Measurements from ENCODE around the gene KRT23. TPM values are rescaled to one million over a fixed set of nuclear protein-coding genes. Genes with fewer than 3 reads are reported as not detected.

KRT23 gene
- total RNA-seq, 1 experiment from 2014 or later: not detected

- WGBS (ENCODE audit: extremely low coverage, insufficient read length, low lambda C conversion rate): no CpG with 5 or more reads among the region's 2 CpGs
- H3K27ac Mint-ChIP-seq: peak overlapping the region in 1 of 3 experiments; percentile 68; a peak in 1 of 7 replicates
- H2BK20ac ChIP-seq (ENCODE audit: low read depth, low read length, poor library complexity, severe bottlenecking): no peak overlapping the region
- H2BK12ac ChIP-seq (ENCODE audit: insufficient read length, low read depth, low read length): no peak overlapping the region
- no peak for TF ChIP-seq CTCF (conservative IDR thresholded peaks at IDR 0.05)
- no peak overlapping the region for H2BK120ac ChIP-seq (ENCODE audit: low read depth, low read length, poor library complexity, severe bottlenecking)
- no peaks in the 10 kb centered on the region for H3K79me2 ChIP-seq (ENCODE audit: insufficient read depth, low read length)
- H4K91ac ChIP-seq (ENCODE audit: insufficient read length, low read depth, low read length): no peak overlapping the region
- H3K27me3 Mint-ChIP-seq (ENCODE audit: low read depth): no peaks in the 10 kb centered on the region; the same call in 1 of the 2 replicates
- no peaks in the 10 kb centered on the region for H3K27me3 ChIP-seq (ENCODE audit: insufficient read depth, low read length)
- H3K56ac ChIP-seq (ENCODE audit: insufficient read length, low read depth, low read length): no peak overlapping the region
- H3K36me3 Mint-ChIP-seq (ENCODE audit: insufficient read depth in 1 of 3, low read depth in 3 of 3): no peaks in the 10 kb centered on the region
- no peak overlapping the region for H3K4ac ChIP-seq (ENCODE audit: low read depth, low read length)
- H3K23ac ChIP-seq (ENCODE audit: insufficient read length, low read depth, low read length): no peak overlapping the region
- no peak overlapping the region for H4K5ac ChIP-seq (ENCODE audit: insufficient read length, low read depth, low read length)
- no peaks in the 10 kb centered on the region for H3K79me1 ChIP-seq (ENCODE audit: insufficient read depth, low read depth, low read length, poor library complexity, severe bottlenecking)
- no peak overlapping the region for H4K8ac ChIP-seq (replicated peaks; ENCODE audit: insufficient read length, low read depth, low read length)
- no peak for DNase-seq
- no peak overlapping the region for H2AK5ac ChIP-seq (ENCODE audit: insufficient read length, low read length)
- no peak overlapping the region for H3K4me2 ChIP-seq (ENCODE audit: insufficient read depth, insufficient read length, low read length)
- no peak overlapping the region for H2AFZ ChIP-seq (ENCODE audit: low read length)
- H2BK5ac ChIP-seq (ENCODE audit: insufficient read length, low read length): no peak overlapping the region
- H3K4me1 Mint-ChIP-seq: peaks cover 0 to 9% of the 10 kb centered on the region in 2 experiments; a peak in 3 of 4 replicates
- no peak overlapping the region for H3T11ph ChIP-seq (ENCODE audit: low read length)
- H4K20me1 ChIP-seq (ENCODE audit: control insufficient read depth, insufficient read depth, insufficient read length): no peaks in the 10 kb centered on the region
- H3K9me3 ChIP-seq (ENCODE audit: control insufficient read depth, low read depth, low read length): no peaks in the 10 kb centered on the region
- H3K23me2 ChIP-seq (ENCODE audit: insufficient read length, low read depth, low read length, poor library complexity, severe bottlenecking): no peaks in the 10 kb centered on the region
- no peaks in the 10 kb centered on the region for H3K9me3 Mint-ChIP-seq
- no peak overlapping the region for H3K9ac ChIP-seq (ENCODE audit: extremely low read depth, insufficient read length, low read length)
- no peak overlapping the region for H3K27ac ChIP-seq (ENCODE audit: insufficient read length, low read depth, low read length)
- H2BK15ac ChIP-seq (ENCODE audit: low read depth, low read length): no peak overlapping the region
- no peak overlapping the region for H3K14ac ChIP-seq (ENCODE audit: insufficient read depth, low read length)
- H3K4me1 ChIP-seq (ENCODE audit: insufficient read depth, low read length): no peaks in the 10 kb centered on the region
- H3K18ac ChIP-seq (ENCODE audit: insufficient read length, low read depth, low read length): no peak overlapping the region
- no peak overlapping the region for H3K4me3 Mint-ChIP-seq
Measured at GRCh38 chr17:40951011-40951622, 13.7 kb upstream of the KRT23 start.

All from H9 (cell line).